NCI-H446 (cell line): ENCODE data around the gene SEMA4G.

ENCODE experiments used
- DNase-seq, 2 experiments: peaks; one replicate each; lab custom pipeline; 2025; lab: John Stamatoyannopoulos, UW

Gene SEMA4G

DNA sequence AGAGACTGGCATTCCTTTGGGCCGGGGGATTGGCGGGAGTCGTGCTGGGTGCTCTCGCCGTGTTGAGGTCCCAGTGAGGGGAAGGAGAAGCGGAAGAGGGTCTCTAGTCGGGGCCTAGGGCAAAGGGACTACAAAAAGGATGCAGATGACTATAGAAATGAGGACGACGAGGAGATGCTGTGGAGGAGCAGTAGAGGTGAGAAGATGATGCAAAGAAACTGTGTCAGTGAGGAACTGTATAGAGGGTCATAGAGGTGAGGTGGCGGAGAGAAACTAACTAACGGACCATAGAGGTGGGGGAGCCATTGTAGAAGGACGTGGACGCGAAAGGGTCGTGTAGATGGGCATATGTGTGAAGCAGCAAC lies 18.4 kb downstream of the SEMA4G start:
- DNase-seq = no peak

- DNase-seq = no peak
These were observed 18.9 kb downstream of the SEMA4G start for GRCh38 chr10:100988166-100988565.

DNA sequence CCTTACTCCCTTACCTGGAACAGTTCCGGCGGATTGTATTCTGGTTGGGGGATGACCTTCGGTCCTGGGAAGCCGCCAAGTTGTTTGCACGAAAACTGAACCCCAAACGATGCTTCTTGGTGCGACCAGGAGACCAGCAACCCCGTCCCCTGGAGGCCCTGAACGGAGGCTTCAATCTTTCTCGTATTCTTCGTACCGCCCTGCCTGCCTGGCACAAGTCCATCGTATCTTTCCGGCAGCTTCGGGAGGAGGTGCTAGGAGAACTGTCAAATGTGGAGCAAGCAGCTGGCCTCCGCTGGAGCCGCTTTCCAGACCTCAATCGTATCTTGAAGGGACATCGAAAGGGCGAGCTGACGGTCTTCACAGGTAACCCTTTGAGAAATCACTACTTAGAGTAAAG lies 19.8 kb downstream of the SEMA4G start:
- no peak for DNase-seq

DNA sequence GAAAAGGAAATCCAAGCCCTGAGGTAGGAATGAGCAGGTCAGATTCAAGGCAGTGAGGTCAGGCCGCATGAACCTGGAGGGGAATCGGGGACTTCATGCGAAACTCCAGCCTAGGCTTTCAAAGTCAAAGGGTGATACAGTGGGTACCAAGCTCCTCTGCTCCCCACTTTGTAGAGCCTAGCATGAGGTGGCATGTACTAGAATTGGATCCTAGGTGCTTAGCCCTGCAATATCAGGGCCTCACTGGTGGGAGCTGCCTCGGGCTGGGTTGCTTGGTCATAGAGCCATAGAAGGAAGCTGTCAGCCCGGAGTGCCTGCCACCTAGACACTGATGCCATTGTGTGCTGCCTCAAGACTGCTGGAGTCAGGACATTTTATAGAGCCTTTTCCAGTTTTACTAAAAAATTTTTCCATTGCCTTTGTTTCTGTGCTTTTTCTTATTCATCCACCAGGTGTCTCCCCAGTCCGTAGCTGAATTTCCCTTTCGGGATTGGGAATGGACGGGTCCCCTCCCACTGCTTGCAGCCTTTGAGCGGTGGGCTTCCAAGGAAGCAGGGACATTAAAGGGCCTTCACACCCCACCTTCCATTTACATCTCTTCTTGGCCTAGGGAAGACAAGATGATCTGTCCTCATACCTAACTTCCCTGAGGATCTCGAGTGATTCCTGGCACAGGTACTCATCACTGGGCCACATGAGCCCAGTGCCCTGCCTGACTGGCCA lies 24.8 kb downstream of the SEMA4G start:
- DNase-seq = peak in 1 of 2 experiments; percentile 8

DNA sequence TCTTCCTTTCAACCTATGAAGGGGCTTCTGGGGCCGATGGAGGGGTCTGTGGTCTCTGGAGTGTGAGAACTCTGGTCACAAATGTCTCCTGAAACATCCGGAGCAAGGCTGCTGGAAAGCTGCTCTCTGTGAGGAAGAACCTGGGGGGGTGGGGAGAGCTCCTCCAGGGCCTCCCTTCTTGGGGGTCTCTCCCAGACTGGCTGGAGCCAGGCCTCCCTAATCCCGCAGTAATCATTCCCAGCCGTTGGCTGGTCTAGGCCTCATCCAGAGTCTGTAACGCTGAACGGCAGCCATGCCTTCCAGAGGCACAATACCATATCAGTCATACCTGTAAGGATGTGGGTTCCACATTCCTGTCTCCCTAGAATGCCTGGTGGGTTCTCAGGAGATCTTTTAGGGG lies 25.9 kb downstream of the SEMA4G start:
- no peak for DNase-seq

GRCh38 chr10:100996678-100997359 lies 27.5 kb downstream of the SEMA4G start:
- no peak for DNase-seq

- DNase-seq = peak in 1 of 2 experiments; percentile 52
These were observed 28.3 kb downstream of the SEMA4G start for GRCh38 chr10:100997360-100998182.

GRCh38 chr10:100998183-100998990 lies 29.1 kb downstream of the SEMA4G start:
- peak; percentile 70 to 86 for DNase-seq

DNA sequence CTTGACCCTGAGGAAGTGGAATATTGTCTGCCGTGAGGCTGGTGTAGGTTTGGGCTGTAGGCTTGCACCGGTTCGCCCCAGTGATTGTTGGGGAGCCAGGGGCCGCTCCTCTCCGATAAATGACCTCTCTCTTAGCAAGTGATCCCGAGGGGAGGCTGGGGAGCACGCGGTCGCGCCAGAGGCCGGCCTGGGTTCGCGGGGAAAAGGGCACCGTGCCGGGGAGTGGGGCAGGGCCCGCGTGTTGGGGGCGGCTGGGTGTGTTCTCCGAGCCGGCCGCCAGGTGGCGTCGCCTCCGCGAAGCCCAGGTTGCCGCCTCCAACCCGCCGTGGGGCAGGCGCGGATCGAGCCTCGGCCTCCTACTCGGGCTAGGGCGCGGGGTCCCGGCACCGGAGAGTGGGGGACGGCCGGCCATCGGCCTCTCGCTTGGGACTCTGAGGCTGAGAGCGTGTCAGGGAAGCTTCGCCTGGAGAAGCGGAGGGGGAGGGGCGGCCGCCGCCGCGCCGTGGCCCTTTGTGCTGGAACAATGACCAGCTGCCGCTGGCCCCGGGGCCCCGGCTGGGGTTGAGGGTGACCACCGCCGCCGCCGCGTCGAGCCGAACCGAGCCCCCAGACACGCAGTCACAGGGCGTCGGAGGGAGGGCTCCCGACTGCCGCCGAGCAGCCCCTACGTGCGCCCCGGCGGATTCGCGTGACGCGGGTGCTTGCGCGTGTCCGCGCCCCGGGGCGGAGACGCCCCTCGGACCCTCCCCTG lies 29.9 kb downstream of the SEMA4G start:
- DNase-seq = peak; percentile 8 to 68

DNA sequence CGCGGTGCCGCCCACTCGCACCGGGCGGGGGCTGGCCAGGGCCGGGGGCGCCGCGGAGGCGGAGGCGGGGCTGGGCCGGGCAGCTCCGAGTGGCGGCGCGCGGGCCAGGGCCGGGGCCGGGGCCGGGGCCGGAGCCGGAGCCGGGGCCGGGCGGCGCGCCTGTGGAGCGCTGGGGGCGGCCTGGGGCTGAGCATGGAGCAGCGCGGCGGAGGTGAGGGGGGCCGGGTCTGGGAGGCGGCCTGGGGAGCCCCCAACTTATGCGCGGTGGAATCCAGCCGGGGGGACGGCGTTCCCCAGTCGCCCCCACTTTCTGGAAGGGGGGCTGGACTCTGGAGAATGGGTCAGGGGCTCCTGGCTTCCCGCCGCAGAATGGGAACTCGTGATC lies 30.4 kb downstream of the SEMA4G start, which contains the start of gene LZTS2:
TSS of gene LZTS2 (plus strand) at position 67 of the 385 bp plus-strand sequence. CDS start 2,731 bp downstream, outside the sequence.
- DNase-seq = no peak

- DNase-seq = peak in 1 of 2 experiments; percentile 17
These were observed 31.0 kb downstream of the SEMA4G start for GRCh38 chr10:101000127-101000914.

DNA sequence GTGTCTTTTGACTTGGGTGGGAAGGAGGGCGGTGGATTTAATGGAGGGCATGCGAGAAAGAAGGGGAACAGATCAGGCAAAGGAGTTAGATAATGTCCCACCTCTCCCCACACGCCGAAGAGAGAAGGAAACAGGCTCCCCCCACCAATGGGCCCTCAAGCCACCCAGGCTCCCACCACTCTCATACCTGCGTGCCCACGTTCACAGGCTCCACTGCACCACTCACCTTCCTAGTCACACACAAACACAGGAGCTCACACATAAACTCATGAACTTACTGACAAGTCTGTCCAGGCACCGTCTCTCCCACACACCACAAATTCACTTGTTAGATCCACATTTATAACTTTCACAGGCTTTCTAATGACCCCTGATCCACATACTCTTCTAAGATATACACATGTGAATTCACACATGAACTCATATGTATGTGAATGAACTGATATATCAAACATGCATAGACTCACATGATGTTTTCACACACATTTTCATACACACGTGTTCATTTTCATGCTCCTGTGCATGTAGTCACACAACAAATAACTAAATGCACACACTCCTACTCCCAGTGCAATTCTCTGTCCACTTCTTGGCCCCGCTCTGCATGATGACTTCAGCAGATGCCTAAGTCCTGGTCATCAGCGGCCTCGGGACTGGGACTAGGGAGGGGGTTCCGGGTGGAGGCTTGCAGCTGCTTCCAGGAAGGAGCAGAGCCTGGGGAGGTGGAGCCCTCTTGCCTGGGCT lies 31.8 kb downstream of the SEMA4G start:
- DNase-seq = no peak

DNA sequence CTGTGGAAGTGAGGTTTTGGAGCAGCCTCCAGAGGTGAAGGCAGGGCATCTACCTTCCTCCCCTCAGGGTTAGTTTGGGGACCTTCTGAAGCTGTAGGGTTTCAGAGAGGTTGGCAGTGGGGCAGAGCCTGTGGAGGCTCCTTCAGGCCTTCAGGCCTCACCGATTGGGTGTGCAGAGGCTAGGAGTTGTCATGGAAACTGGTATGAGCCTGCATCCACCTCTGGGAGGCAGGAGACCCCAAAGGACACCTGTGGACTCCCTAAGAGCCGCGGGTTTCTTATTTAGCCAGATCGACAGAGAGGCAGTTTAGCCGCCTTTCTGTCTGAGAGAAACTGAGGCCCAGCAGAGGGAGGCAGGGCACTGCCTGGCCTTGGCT lies 32.3 kb downstream of the SEMA4G start:
- no peak for DNase-seq

DNA sequence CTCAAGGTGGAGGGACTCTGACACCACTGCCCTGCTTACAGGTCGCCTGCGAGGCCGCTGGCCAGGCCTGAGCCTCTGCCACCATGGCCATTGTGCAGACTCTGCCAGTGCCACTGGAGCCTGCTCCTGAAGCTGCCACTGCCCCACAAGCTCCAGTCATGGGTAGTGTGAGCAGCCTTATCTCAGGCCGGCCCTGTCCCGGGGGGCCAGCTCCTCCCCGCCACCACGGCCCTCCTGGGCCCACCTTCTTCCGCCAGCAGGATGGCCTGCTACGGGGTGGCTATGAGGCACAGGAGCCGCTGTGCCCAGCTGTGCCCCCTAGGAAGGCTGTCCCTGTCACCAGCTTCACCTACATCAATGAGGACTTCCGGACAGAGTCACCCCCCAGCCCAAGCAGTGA lies 33.2 kb downstream of the SEMA4G start:
- DNase-seq = no peak

DNA sequence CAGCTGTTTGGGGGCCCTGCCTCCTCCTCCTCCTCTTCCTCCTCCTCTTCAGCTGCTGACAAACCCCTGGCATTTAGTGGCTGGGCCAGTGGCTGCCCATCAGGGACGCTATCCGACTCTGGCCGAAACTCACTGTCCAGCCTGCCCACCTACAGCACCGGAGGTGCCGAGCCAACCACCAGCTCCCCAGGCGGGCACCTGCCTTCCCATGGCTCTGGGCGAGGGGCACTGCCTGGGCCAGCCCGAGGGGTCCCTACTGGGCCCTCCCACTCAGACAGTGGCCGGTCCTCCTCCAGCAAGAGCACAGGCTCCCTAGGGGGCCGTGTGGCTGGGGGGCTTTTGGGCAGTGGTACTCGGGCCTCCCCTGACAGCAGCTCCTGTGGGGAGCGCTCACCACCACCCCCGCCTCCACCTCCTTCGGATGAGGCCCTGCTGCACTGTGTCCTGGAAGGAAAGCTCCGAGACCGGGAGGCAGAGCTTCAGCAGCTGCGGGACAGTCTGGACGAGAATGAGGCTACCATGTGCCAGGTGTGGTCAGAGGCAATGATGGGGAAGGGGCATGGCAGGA lies 34.4 kb downstream of the SEMA4G start:
- DNase-seq = no peak

DNA sequence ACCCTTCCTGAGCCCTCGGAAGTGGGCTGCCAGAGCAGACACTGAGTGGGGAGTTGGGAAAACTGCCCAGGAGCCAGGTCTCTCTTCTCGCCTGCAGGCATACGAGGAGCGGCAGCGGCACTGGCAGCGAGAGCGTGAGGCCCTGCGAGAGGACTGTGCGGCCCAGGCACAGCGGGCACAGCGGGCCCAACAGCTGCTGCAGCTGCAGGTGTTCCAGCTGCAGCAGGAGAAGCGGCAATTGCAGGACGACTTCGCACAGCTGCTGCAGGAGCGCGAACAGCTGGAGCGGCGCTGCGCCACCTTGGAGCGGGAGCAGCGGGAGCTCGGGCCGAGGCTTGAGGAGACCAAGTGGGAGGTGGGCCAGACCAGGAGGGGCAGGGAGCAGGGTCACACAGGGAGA lies 36.1 kb downstream of the SEMA4G start:
- no peak for DNase-seq

DNA sequence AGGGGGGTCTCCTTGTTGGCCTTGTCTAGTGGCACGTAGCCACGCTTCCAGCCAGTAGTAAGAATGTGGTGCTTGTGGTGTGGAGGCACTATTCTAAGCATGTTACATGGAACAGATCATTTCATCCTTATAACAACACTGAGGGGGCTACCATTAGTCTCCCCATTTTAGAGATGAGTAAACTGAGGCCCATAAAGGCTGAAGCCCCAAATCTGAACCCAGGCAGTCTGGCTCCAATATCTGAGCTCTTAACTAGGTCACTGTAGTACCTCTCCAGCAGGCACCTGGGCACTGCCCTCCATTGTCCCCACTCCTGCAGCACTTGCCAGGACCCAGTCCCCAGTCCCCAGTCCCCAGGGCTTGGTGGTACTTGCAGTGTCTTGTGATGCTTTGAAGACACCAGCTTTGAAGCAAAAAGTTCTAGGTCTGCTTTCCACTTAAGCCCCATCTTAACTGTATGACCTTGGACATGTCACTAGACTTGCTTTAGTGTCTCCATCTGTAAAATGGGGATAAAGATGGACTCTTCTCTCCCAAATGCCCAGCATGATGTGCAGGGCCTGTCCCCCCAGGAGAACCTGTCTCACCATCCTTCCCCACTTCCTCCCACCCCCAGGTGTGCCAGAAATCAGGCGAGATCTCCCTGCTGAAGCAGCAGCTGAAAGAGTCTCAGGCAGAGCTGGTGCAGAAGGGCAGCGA lies 36.7 kb downstream of the SEMA4G start:
- no peak for DNase-seq

DNA sequence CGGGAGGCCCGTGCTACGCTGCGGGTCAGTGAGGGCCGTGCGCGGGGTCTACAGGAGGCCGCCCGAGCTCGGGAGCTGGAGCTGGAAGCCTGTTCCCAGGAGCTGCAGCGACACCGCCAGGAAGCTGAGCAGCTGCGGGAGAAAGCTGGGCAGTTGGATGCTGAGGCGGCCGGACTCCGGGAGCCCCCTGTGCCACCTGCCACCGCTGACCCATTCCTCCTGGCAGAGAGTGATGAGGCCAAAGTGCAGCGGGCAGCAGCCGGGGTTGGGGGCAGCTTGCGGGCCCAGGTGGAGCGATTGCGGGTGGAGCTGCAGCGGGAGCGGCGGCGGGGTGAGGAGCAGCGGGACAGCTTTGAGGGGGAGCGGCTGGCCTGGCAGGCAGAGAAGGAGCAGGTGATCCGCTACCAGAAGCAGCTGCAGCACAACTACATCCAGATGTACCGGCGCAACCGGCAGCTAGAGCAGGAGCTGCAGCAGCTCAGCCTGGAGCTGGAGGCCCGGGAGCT lies 37.3 kb downstream of the SEMA4G start:
- no peak for DNase-seq
